Fibroblast of skin of right biceps (primary cell): Measurements from ENCODE around the gene RCOR1.

Source experiments
- DNase-seq: peaks from one replicate; pipeline ENCODE4 v3.0.0-alpha.2; 2013

Gene RCOR1

DNA sequence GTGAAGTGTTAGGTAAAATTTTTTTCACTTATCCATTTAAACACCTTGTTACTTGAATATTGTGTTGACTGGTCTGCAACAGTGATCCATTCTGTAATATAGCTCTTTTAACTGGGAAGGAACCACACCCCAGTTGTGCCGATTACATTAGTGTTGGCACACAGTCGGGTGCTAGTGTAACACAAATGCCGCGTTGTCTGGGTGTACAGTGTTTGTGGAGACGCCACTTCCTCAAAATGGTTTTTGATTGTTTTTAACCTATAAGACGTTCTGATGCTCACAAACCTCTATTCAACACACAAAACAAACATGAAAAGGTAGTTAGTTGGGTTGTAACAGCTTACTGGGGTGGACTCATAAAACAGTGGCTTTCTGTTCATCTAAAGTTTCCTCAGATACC lies 136.8 kb downstream of the RCOR1 start:
- no peak for DNase-seq

DNA sequence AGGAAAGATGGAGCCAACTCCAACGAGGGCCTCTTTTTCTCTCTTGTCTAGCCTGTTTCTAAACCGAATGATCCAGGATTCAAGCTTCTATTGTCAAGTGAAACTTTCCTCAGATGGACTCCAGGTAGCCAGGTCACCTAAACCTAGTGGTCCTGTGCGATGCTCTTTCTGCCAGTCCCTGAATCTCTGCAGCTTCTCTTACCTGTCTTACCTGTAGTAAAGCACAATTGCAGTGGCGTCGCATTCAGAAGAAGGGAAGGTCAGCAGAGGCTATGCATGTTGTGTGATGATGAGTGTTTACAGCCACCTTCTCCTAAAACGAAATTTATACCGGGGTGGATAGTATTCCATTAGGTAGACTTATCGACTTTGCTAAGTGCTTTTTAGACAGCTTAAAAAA lies 137.4 kb downstream of the RCOR1 start:
- no peak for DNase-seq

DNA sequence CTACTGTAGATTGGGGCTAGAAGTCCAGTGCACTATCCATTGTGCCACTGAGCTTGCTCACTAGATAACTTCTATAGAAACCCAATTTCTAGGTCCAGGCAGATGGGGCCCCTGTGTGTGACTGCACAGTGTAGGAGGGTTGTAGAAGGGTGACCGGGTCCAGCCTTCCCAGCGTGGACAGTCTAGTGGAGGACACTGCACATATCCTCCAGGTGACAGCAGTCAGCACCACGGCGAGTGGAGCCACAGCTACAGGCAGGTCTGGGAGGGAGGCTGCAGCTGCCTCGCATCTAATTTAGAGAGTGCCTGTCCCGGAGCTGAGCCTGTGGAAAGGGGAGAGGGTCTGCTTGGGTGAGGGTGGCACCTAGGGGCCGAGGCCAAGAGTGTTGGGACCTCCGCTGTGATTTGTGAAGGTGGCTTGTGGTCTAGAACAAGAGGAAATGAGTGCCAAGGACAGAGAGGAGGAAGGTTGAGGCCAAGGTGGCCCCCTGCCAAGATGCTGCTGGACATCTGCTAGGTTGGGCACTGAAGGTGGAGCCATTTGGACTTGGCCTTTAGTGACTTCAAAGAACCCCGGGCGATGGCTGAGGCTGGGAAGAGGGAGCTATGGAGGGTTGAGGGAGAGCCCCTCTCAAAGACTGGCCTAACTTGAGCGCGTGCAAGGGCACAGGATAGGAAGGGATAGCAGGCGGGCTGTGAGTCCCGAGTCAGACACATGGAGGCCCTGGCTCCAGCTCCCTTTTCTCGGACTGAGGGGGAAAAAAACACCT lies 138.8 kb downstream of the RCOR1 start:
- no peak for DNase-seq

DNA sequence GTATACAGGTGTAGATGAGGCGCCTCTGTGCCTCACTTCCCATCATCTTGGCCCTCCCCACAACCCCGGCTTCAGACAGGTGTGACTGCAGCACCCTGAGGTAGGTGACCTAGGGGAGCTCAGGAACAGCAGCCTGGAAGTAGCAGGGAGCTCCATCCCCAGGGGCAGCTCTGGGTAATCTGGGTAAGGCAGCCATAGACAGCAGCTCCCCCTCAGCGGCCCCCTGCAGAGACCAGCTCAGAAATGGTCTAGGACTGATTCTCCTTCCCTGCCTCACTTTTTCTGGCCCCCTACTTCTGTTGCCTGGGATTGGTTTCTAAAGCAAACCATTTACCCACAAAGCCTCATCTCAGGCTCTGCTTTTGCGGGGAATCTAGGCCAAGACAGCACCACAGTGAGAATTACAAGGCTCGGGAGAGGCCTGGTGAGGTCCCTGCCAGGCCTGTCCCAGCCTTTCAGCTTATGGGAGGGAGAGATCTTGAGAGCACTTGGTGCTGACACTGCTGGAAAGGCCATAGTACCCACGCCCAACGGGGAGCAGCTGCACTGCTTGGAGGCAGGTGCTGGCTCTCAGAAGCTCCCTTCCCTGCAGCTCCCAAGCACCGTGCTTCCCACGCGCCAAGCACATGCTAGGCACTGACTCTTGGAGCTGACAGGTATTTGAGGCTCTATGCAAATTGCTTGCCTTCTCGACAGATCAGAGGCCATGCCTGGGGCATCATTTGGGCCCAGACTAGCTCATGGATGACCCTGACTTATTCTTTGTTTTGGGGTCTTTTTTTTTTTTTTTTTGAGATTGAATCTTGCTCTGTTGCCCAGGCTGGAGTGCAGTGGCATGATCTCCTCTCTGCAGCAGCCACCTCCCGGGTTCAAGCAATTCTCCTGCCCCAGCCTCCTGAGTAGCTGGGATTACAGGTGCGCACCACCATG lies 139.7 kb downstream of the RCOR1 start:
- DNase-seq = no peak

GRCh38 chr14:102732924-102733323 lies 140.5 kb downstream of the RCOR1 start:
- DNase-seq = no peak

DNA sequence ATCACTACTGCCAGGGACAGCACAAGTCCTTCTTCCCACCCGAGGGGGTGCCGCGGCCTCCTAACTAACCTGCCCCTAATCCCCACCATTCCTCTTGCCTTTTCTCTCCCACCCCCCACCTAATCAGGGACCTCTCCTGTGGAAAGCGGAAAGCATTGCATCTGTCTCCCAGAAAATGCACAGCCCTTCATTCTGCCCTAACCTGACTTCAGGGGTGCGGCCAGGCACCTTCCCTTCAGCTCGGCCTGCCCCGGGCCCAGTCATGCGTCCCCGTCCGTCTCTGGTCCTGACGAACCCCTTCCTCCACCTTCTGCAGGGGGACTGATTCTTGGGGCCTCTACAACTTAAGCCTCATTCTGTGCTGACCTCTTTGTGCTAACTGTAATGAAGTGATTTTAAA lies 140.9 kb downstream of the RCOR1 start:
- no peak for DNase-seq

DNA sequence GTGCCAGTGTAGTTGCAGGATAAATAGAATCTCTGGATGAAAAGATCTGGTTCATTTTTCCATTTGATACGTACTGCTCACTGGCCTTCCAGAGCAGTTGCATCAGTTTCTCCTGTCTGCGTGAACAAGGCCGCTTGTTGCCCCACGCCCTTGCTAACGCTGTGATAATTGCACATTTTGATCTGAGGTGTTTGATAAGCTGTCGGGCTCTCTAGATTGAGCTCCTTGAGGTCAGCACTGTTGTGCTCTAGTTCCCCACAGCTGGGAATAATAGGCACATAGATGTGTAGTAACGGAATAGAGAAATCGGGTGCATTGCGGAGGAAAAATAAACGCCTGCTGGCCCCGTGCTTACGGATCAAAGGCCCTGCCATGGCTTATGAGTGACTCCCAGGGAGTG lies 142.0 kb downstream of the RCOR1 start:
- DNase-seq = no peak

DNA sequence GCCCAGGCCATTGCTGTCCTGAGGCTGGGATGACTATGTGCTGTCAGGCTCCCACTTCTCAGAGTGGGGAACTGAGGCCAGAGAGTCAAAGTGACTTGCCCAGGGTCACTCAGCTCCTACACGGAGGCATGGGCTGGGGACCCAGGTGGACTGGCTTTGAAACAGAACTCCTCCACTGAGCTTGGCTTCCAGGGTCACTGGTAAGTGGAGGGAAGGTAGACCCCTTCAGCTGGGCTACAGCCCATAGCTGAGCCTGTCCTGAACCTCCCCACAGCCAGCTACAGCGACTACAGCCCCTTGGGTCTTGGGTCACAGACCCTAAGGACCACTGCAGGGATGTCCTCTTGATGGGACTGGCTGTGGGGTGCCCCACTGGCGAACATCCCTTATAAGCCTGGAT lies 144.5 kb downstream of the RCOR1 start:
- no peak for DNase-seq

DNA sequence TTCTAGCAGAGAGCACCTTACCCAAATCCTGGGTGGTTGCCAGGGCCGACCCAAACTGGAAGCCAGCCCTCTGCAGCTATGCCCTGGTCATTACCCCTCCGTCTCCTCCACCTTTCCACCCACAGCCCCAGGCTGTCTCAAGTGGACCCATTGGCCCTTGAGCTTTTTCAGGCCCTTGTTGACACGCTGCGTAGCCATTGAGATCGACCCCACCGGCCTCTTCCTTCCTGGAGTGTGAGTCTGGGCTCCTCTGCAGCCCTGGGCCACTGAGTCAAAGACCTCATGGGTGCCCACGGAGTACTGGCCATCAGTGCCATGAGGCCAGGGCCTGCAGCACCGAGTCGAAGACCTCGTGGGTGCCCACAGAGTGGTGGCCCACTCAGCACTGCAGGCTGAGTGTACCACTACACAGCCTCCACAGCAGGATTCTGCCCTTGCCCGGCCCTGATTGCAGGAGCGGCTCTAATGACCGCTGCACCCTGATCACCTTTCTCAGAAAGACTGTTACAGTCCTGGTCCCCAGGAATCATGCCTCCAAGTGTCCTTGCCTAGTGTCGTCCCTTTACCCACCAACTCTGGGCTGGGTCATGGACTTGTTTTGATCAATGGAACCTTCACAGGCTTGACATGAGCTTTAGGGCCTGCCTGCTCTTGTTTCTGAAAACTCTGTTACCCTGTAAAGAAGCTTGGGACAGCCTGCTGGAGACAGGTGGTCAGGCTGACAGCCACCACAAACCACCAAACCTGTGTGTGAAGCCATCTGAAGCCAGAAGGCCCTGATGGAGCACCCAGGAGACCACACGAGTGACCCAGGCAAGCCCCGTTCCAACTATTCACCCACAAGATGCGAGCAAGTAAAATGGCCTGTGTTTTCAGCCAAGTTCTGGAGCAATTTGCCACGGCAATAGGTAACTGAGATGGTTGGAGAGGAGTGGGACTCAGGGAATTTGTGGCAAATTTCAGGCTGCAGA lies 145.2 kb downstream of the RCOR1 start:
- no peak for DNase-seq

DNA sequence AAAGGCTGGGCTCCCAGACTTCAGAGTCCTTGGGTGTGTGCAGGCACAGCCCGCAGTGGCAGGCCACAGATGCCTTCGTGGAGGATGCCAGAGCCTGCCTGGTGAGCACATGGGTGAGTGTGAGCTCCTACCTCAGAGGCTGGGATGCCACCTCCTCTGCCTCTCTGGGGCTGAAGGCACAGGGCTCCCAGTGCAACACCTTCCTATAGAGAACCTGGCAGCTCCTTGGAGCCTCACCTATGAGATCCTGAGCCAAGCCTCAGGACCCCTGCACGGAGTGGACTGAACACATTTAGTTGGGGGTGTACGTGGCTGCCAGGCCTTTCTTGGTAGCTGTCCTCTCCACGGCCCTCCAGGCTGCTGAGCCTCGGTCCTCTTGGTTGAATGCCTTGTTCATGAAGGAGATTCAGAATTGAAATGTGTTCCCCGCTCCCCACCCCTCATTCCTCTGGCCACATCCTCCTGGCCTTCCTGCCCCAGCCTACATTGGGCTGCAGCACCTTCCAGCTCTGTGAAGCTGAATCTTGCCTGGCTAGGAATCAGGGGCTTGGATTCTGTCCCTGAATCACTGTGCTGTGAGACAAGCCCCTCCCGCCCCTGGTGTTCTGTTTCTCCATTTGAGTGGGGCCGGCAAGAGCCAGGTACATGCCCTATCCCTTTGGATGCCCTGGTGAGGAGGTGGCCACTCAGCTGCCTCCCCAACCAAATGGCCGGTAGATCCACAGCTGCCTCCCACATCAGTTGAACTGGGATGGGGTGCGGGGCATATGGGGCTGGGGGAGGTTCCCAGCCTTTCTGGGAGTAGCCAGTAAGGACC lies 146.1 kb downstream of the RCOR1 start:
- DNase-seq = no peak

DNA sequence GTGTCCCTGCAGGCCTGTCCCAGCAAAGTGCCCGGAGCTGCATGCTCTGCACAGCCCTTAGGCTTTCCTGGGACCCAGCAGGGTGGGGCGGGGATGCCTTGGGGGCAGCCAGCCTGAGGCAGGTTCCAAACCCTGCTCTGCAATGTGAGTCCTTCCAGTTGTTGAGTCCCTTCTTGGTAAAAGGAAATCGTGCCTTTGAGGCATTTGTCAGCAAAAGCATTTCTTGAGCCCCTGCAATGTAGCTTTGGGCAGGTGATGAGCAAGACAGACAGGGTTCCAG lies 146.7 kb downstream of the RCOR1 start:
- no peak for DNase-seq

DNA sequence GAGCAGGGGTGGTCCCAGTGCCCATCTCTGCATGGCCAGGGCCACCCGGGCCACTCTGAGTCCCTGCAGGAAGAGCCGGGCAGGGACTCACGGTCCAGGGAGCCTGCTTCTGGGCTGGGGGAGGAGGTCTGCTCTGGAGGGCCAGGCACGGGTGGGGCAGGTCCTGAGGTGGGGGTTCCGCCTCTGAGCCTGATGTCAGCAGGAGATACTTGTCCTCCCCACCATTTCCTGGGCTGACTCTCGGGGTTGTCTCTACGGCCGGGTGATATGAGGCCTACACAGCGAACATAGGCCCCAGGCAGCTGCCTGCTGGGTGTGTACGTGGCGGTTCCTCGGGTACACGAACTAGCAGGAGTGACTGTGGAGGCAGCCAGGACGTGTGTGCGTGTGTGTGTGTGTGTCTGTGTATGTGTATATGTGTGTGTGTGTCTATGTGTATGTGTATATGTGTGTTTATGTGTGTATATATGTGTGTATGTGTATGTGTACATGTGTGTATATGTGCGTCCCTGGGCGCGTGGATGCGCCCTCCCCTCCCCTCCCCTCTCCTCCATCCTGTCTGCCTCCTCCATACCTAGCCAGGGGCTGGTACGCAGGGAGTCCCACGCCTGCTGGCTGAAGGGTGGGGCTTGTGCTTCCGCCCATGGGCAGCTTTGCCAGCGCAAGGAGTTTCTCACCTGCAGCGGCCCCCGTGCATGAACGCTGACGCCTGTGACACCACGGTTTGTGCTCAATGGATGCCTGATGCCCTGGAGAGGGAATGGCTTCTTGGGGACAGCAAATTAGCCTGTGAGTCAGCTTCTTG lies 154.4 kb downstream of the RCOR1 start:
- no peak for DNase-seq

- DNase-seq = no peak
Measured at GRCh38 chr14:102748806-102749205, 156.4 kb downstream of the RCOR1 start.

DNA sequence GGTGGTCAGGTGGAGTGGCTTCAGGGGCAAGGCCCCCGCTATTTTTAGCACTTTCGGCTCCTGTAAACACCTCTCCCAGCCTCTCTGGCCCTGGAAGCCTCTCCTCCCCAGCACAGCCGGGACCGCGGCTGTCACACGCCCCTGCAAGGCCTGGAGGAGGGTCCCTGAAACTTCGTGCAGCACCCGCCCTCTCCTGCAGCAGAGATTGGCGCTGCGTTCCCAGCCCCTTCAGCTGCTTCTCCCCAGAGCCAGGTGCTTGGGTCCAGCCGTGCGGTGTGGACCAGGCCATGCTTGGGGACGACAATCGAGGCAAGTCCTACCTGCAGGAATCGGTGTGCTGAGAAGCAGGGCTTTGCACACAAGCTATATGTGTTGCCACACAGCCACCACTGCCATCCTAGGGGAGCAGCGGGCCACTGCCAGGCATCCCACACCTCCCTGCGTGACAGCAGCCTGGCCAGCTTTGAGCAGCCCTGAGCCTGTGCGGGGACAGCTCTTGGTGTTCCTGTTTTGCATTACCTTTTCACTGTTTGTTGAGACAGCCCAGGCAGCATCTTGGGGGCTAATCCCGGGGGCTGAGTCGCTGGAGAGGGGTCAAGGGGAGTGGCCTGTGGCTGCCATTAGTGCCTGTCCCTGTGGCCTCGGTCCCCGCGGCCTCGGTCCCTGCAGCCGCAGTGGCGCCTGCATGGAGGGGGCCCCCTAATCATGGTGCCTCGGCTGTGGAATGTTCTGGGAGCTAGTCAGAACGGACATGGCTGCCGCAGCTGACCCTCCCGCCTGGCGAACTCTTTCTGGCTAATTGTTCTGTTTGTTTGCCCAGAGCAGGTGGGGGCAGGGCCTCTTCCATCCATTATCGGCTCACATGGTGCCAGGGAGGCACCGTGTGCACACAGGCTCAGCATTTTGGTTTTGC lies 157.2 kb downstream of the RCOR1 start:
- no peak for DNase-seq

DNA sequence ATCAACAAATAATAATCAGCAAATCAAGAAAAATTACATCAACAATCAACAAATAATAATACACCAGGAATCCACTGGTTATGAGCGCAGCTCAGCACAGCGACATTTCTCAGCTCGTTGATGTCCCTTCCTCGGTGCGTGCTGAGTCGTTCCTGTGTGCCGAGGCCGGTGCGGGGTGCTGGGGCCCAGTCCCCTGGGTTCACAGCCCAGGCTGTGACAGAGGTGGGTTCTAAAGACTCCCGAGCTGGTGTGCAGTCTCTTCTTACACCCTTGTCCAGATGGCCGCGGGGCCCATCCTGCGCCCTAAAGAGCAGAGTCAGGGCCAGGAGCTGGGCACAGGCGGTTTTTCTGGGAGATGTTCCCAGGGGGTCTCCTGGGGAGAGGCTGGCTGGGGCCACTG lies 157.9 kb downstream of the RCOR1 start:
- DNase-seq = no peak

GRCh38 chr14:102751088-102751487 lies 158.6 kb downstream of the RCOR1 start:
- no peak for DNase-seq

- DNase-seq = no peak
Measured at GRCh38 chr14:102752239-102752847, 159.9 kb downstream of the RCOR1 start.

DNA sequence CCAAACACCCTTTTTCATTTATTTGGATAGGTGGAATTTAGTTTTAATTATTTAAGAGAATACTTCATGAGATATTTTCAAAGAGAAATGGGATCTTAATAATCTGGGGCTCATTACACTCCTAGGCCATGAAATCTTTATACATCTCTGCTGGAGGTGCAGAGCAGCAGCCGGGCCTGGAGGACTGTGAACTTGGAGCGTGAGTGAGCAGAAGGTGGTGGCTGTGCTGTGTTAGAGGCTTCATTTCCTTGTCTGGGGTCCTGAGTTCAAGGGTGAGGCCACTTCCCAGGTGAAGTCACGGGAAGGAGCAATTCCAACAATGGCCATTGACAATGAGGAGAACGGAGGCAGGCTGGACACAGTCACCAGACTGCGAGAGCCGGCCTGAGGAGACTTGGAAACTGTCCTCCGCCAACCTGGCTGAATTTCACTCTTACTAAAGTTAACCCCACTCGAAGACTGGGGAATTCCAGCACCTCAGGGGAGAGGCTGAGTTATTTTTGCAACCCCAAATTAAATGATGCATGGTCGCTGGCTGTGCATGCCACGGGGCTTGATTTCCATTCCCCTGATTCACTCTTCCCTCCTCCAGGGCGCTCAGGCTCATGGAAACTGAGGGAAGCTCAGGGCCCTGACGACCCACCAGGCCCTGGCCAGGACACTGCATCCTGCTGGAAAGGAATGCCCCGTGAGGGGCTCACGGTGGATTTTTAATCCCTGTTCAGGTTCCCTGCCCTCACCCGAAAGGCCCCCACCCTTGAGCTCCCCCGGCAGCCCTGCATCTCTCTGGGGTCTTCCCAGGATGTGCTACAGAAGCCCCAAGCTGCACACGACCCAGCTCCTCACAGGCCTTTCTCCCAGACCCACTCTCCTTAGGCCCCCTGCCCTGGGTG lies 162.2 kb downstream of the RCOR1 start:
- DNase-seq = no peak

DNA sequence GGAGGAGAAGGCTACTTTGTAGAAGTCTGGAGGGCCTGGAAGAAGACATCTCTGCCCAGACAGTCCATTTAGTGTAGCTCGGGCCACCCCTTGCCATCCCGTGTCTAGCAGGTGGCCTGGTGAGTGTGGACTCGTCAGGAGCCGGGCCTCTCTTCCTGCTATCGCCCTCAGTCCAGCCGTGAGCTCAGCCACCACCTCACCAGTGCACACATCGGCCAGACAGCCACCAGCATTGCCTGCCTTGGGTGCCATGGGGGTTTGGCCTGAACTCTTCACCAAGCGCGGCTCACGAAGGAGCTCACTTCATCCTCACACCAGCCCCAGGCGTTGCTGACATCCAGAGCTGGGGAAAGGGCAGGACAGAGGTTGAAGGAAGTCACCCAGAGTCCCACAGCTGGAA lies 165.2 kb downstream of the RCOR1 start:
- no peak for DNase-seq
